OCI-LY7 (cell line): Measurements from ENCODE around the gene RGS17. TPM values are rescaled to one million over a fixed set of nuclear protein-coding genes. Genes with fewer than 3 reads are reported as not detected.

Source experiments
- BruUV-seq: library from RNA; stranded (reverse); fragments of 400-500 nt; replicated peaks from 2 replicates; lab custom pipeline; 2021; lab: Mats Ljungman, UMichigan
- CTCF ChIA-PET: fragments of 300-600 bp; sonication (Branson Sonifier 250); formaldehyde crosslinking; loops from one replicate; lab custom pipeline; 2022; ENCODE audit warnings: antibody characterized with exemption; ENCODE audit not compliant: unreplicated experiment; lab: Charles Lee
- POLR2A ChIA-PET: fragments of 300-600 bp; sonication (Branson Sonifier 250); formaldehyde crosslinking; loops from one replicate; lab custom pipeline; 2022; ENCODE audit warnings: antibody characterized with exemption; lab: Charles Lee
- DNase-seq: peaks from one replicate; pipeline ENCODE4 v3.0.0-alpha.2; 2015; ENCODE audit warnings: low spot score
- H2AFZ ChIP-seq: fragments of 200-600 bp; sonication (generic), shearing (Covaris generic); 2 replicates; pipeline ENCODE4 v1.6.1; 2014; ENCODE audit warnings: mild to moderate bottlenecking, antibody characterized with exemption, low read length, moderate library complexity
- H3K27ac ChIP-seq: fragments of 200-600 bp; sonication (generic); 2 replicates; pipeline ENCODE4 v1.5.1; 2014; ENCODE audit warnings: mixed run types, low read depth, mild to moderate bottlenecking, moderate library complexity, low read length, inconsistent platforms; ENCODE audit not compliant: poor library complexity, severe bottlenecking
- H3K36me3 ChIP-seq: fragments of 200-600 bp; sonication (generic); 2 replicates; pipeline ENCODE4 v1.6.1; 2014; ENCODE audit warnings: mild to moderate bottlenecking, antibody characterized with exemption, low read length, moderate library complexity, mixed read lengths; ENCODE audit not compliant: insufficient read depth
- H3K4me1 ChIP-seq: fragments of 200-600 bp; sonication (generic); 2 replicates; pipeline ENCODE4 v1.5.1; 2014; ENCODE audit warnings: mild to moderate bottlenecking, low read length; ENCODE audit not compliant: insufficient read depth, poor library complexity, severe bottlenecking
- H3K4me2 ChIP-seq: fragments of 200-600 bp; sonication (generic); 2 replicates; pipeline ENCODE4 v1.6.1; 2014; ENCODE audit warnings: mild to moderate bottlenecking, low read length
- H3K4me3 ChIP-seq: fragments of 200-600 bp; sonication (generic); 2 replicates; pipeline ENCODE4 v1.5.1; 2014; ENCODE audit warnings: mild to moderate bottlenecking, low read depth, low read length; ENCODE audit not compliant: poor library complexity, severe bottlenecking
- H3K79me2 ChIP-seq: fragments of 200-600 bp; sonication (generic); 2 replicates; pipeline ENCODE4 v1.6.1; 2016; ENCODE audit warnings: low read depth, mild to moderate bottlenecking, low read length, moderate library complexity, mixed read lengths; ENCODE audit not compliant: insufficient read depth
- H3K9me2 ChIP-seq: fragments of 200-600 bp; sonication (generic); 2 replicates; pipeline ENCODE4 v1.6.1; 2016; ENCODE audit warnings: mild to moderate bottlenecking, low read length, mixed read lengths; ENCODE audit not compliant: insufficient read depth
- H3K9me3 ChIP-seq: fragments of 200-600 bp; sonication (generic); 2 replicates; pipeline ENCODE4 v1.6.1; 2014; ENCODE audit warnings: mild to moderate bottlenecking, mixed run types, low read length, mixed read lengths
- H4K20me1 ChIP-seq: fragments of 200-600 bp; sonication (generic); 2 replicates; pipeline ENCODE4 v1.6.1; 2014; ENCODE audit warnings: mild to moderate bottlenecking, antibody characterized with exemption, low read length, moderate library complexity, mixed read lengths; ENCODE audit not compliant: insufficient read depth
- EZH2phosphoT487 ChIP-seq: fragments of 200-600 bp; sonication (generic); IDR thresholded peaks from 2 replicates; pipeline ENCODE4 v1.6.1; 2018; ENCODE audit warnings: low read depth, borderline replicate concordance, mild to moderate bottlenecking, mixed run types, antibody characterized with exemption, low read length, moderate library complexity, mixed read lengths
- intact Hi-C: fragments of 100-400 bp; cut with micrococcal nuclease; formaldehyde crosslinking; loops from one replicate; pipeline ENCODE4 v1.10.0; 2022; ENCODE audit not compliant: unreplicated experiment
- total RNA-seq, 2 experiments: library from RNA; depleted of rRNA in 1 of 2; stranded (reverse); fragments of >200 nt in 1 of 2; shearing (Covaris generic) in 1 of 2; gene quantifications; 2 replicates each; pipeline ENCODE4 v1.2.3, GENCODE V29; 2014 to 2022
- TF ChIP-seq, protein P1 (sequence below): fragments of 200-600 bp; sonication (generic); conservative IDR thresholded peaks from 2 replicates; pipeline ENCODE4 v1.5.1; 2014; ENCODE audit warnings: mild to moderate bottlenecking, antibody characterized with exemption, low read length, moderate library complexity, mixed read lengths

Gene RGS17
- total RNA-seq, 2 experiments from 2014 or later: not detected

DNA sequence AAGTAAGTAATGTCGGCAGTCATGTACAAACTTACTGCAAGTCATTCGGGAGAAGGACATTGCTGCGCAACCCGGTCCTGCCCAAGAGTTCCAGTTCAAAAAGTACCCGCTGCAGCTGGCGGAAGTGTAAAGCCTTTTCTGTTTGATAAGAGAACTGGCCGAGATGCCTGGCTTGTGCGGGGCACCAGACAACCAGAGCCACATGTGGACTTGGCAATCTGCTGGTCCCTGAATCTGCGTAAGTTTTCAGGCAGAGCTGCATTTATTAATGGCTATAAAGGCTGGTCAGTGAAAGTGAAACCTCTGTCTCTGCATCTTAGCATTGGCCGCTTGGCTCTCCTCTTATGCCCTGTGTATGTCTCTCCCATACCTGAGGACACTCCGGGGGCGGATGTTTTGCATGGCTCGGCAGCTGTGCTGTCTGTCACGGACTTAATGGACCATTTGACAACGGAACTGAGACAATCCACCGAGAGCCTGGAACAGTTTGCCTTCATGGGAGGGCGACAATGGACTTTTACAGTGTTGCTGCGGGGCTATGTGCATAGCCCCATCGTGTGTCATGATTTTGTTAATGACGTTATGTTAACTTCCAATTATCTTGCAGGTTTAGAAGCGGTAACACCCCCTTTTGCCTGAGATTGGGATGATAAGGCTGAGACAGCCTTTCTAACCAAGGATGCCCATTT, 19.8 kb upstream of the RGS17 start:
- Histone ChIP-seq H4K20me1 (no peaks in the 10 kb centered on the region), H3K27ac (no peak overlapping the region), H2AFZ (no peak overlapping the region), H3K36me3 (no peaks in the 10 kb centered on the region), H3K4me3 (no peak overlapping the region), H3K9me2 (no peaks in the 10 kb centered on the region), H3K9me3 (no peaks in the 10 kb centered on the region), H3K79me2 (no peaks in the 10 kb centered on the region), H3K4me1 (no peaks in the 10 kb centered on the region), H3K4me2 (no peak overlapping the region)
- intact Hi-C loops: no loop called here
- ChIA-PET POLR2A (no interaction called here), CTCF (no interaction called here)
- DNase-seq: no peak
- BruUV-seq: no TSS peak
- TF ChIP-seq, protein P1, sequence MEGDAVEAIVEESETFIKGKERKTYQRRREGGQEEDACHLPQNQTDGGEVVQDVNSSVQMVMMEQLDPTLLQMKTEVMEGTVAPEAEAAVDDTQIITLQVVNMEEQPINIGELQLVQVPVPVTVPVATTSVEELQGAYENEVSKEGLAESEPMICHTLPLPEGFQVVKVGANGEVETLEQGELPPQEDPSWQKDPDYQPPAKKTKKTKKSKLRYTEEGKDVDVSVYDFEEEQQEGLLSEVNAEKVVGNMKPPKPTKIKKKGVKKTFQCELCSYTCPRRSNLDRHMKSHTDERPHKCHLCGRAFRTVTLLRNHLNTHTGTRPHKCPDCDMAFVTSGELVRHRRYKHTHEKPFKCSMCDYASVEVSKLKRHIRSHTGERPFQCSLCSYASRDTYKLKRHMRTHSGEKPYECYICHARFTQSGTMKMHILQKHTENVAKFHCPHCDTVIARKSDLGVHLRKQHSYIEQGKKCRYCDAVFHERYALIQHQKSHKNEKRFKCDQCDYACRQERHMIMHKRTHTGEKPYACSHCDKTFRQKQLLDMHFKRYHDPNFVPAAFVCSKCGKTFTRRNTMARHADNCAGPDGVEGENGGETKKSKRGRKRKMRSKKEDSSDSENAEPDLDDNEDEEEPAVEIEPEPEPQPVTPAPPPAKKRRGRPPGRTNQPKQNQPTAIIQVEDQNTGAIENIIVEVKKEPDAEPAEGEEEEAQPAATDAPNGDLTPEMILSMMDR: no peak

DNA sequence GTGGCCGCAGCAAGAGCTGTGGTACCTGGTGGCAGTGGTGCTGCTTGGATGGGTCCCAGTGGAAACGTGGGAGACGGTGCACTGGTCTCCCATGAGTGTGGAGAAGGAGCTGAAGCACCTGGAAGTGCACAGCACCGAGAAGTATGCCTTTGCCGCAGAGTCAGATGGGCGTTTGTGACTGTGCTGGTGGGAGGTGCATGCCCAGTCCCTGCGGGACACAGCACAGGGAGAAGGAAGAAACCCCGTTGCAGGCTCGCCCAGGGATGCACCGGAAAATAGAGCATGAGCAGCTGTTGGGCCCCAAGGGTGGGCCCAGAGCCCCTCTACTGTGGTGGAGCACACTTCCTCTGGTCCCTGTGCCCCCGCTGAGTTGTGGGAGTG, 19.3 kb upstream of the RGS17 start:
- ChIA-PET POLR2A (no interaction called here), CTCF (no interaction called here)
- TF ChIP-seq EZH2phosphoT487: no peak
- TF ChIP-seq, protein P1: no peak
- Histone ChIP-seq H3K9me2 (no peaks in the 10 kb centered on the region), H3K36me3 (no peaks in the 10 kb centered on the region), H4K20me1 (no peaks in the 10 kb centered on the region), H3K9me3 (no peaks in the 10 kb centered on the region), H3K4me1 (no peaks in the 10 kb centered on the region), H3K79me2 (no peaks in the 10 kb centered on the region), H2AFZ (no peak overlapping the region), H3K4me3 (no peak overlapping the region), H3K4me2 (no peak overlapping the region), H3K27ac (no peak overlapping the region)
- no peak for DNase-seq
- BruUV-seq: no TSS peak
- intact Hi-C loops: no loop called here

DNA sequence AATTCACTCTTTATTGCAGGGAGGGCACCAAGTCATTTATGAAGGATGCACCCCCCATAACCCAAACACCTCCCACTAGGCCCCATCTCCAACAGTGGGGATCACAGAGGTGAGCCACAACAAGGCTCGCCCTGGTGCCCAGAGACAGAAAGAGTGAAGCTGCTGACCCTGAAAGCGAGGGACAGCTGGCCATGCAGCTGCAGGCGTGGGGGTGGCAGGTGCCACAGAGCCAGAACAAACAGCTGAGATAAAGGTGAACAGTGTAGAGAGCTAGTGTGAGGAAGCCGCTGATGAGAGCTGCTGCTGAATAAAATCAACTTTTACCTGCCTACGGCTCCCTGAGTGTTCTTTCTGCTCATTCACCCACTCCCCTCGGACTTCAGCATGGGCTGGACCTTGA, 18.8 kb upstream of the RGS17 start:
- ChIA-PET POLR2A (interaction anchor here (0.5 kb wide), 1 partner anchor 316 kb away, joined by 3 read pairs; no protein-coding TSS in a partner anchor), CTCF (no interaction called here)
- Histone ChIP-seq H3K4me1 (no peaks in the 10 kb centered on the region), H3K4me3 (no peak overlapping the region), H3K27ac (no peak overlapping the region), H2AFZ (no peak overlapping the region), H3K79me2 (no peaks in the 10 kb centered on the region), H4K20me1 (no peaks in the 10 kb centered on the region), H3K9me2 (no peaks in the 10 kb centered on the region), H3K4me2 (no peak overlapping the region), H3K9me3 (no peaks in the 10 kb centered on the region), H3K36me3 (no peaks in the 10 kb centered on the region)
- TF ChIP-seq, protein P1: no peak
- TF ChIP-seq EZH2phosphoT487: no peak
- no TSS peak for BruUV-seq
- intact Hi-C loops: no loop called here
- no peak for DNase-seq
